B cell (primary cell): ENCODE measurements around the gene ZBTB4.

Experiments used
- CTCF ChIP-seq: fragments of 200-600 bp; IDR thresholded peaks from one replicate; pipeline ENCODE4 v1.8.0; 2022; ENCODE audit warnings: antibody characterized with exemption, mild to moderate bottlenecking
- EZH2 ChIP-seq: IDR thresholded peaks from 2 replicates; pipeline ENCODE4 v1.6.1; 2012; ENCODE audit warnings: borderline replicate concordance, low read depth, mild to moderate bottlenecking, moderate library complexity, low read length; ENCODE audit not compliant: insufficient read depth, poor library complexity, severe bottlenecking

GRCh38 chr17:7419819-7420610 lies 59.4 kb downstream of the ZBTB4 start, which contains the start of gene SPEM1:
- TF ChIP-seq CTCF (no peak), EZH2 (no peak)
